Suprapubic skin (tissue), 4 donors: ENCODE results near the gene OR6J1. TPM values are rescaled to one million over a fixed set of nuclear protein-coding genes. Genes with fewer than 3 reads are reported as not detected.
"Not testable (repeated sequence)": the region's sequence is repeated elsewhere in the genome, so short reads cannot be mapped to it uniquely, and the experiment has no call there.

Source experiments
- DNase-seq, 2 donors: peaks; one replicate each; pipeline ENCODE4 v3.0.0-alpha.2; 2019; ENCODE audit warnings: low spot score in 2 of 2
- H3K27ac ChIP-seq: fragments of 200-600 bp; sonication (generic); one replicate; pipeline ENCODE4 v1.5.1; 2019
- H3K27me3 ChIP-seq: fragments of 200-600 bp; sonication (generic); one replicate; pipeline ENCODE4 v1.5.1; 2019
- H3K36me3 ChIP-seq: fragments of 200-600 bp; sonication (generic); one replicate; pipeline ENCODE4 v1.5.1; 2019
- H3K4me1 ChIP-seq: fragments of 200-600 bp; sonication (generic); one replicate; pipeline ENCODE4 v1.5.1; 2019
- H3K4me3 ChIP-seq: fragments of 200-600 bp; sonication (generic); one replicate; pipeline ENCODE4 v1.5.1; 2019; ENCODE audit warnings: mild to moderate bottlenecking
- H3K9me3 ChIP-seq: fragments of 200-600 bp; sonication (generic); one replicate; pipeline ENCODE4 v1.5.1; 2019
- CTCF ChIP-seq, 2 donors: fragments of 200-600 bp in 1 of 2; fragments of 450-650 bp in 1 of 2; sonication (generic) in 1 of 2; IDR thresholded peaks; one replicate each; pipeline ENCODE4 v1.5.1; 2016 to 2019; ENCODE audit warnings: antibody characterized with exemption in 2 of 2, mild to moderate bottlenecking in 1 of 2, moderate library complexity in 1 of 2
- EP300 ChIP-seq: sonication (generic); formaldehyde crosslinking; IDR thresholded peaks from one replicate; pipeline ENCODE4 v1.6.1; 2017; ENCODE audit warnings: antibody characterized with exemption
- POLR2A ChIP-seq, 2 donors: fragments of 450-650 bp; IDR thresholded peaks; one replicate each; pipeline ENCODE4 v1.6.1; 2017; ENCODE audit warnings: antibody characterized with exemption in 2 of 2, mild to moderate bottlenecking in 2 of 2, moderate library complexity in 2 of 2
- POLR2AphosphoS5 ChIP-seq, 3 donors: sonication (generic); formaldehyde crosslinking; IDR thresholded peaks; one replicate each; pipeline ENCODE4 v1.6.1; 2017; ENCODE audit warnings: antibody characterized with exemption in 3 of 3
- WGBS: methylation state at CpG from one replicate; pipeline ENCODE4 v1.1.5; 2018; 5-methylcytosine and 5-hydroxymethylcytosine counted together
- total RNA-seq, 4 donors: library from RNA; depleted of rRNA; stranded (reverse); fragments of >200 nt; gene quantifications; one replicate each; pipeline ENCODE4 v1.1.0, GENCODE V29; 2016

Gene OR6J1
- total RNA-seq, 4 donors from 2014 or later, result not detected

DNA sequence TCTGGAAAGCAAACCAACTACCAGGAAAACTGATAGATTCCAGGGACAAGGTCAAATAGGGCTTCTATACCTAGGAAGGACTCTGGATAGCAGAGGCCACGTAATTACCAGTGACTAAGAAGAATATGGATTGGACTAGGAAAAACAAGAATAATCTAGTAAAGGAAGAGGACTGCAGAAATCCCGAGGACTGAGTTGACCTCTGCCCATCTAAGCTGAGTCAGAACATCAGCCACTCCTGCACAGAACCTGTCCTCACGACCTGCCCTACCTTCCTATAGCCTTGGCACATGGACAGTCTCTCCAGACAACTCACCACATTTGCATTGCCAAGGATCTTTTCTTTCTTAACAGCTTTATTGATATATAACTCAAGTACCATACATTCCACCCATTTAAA, 2.3 kb downstream of the OR6J1 start:
- no peaks in the 10 kb centered on the region for H3K9me3 ChIP-seq
- H3K27ac ChIP-seq, result no peak overlapping the region
- TF ChIP-seq POLR2AphosphoS5 (IDR thresholded peaks at IDR 0.05) (no peak), POLR2A (IDR thresholded peaks at IDR 0.05) (no peak), EP300 (no peak), CTCF (IDR thresholded peaks at IDR 0.05) (no peak)
- 64% methylated on average over 3 of the region's 3 CpGs for WGBS
- no peaks in the 10 kb centered on the region for H3K4me1 ChIP-seq
- H3K27me3 ChIP-seq, result no peaks in the 10 kb centered on the region
- no peak for DNase-seq
- no peak overlapping the region for H3K4me3 ChIP-seq
- H3K36me3 ChIP-seq, result no peaks in the 10 kb centered on the region

GRCh38 chr14:22640192-22640591, 4.0 kb downstream of the OR6J1 start:
- no peak for DNase-seq
- Histone ChIP-seq H3K27ac (no peak overlapping the region), H3K9me3 (no peaks in the 10 kb centered on the region), H3K4me1 (no peaks in the 10 kb centered on the region), H3K36me3 (no peaks in the 10 kb centered on the region), H3K27me3 (no peaks in the 10 kb centered on the region), H3K4me3 (no peak overlapping the region)
- TF ChIP-seq CTCF (IDR thresholded peaks at IDR 0.05) (no peak), POLR2A (IDR thresholded peaks at IDR 0.05) (no peak), EP300 (no peak), POLR2AphosphoS5 (IDR thresholded peaks at IDR 0.05) (no peak)

DNA sequence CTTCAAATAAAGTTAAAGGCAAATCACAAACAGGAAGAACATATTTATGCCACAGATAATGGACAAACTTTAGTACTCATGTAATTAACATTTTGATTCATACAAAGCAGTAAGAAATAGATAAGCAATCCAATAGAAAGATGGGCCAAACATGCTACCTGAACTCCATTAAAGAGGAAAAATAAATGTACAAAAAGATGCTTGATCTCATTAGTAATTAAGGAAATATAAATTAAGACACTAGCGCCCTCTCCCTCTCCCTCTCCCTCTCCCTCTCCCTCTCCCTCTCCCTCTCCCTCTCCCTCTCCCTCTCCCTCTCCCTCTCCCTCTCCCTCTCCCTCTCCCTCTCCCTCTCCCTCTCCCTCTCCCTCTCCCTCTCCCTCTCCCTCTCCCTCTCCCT, 8.2 kb downstream of the OR6J1 start:
- DNase-seq, H3K4me3 ChIP-seq: not testable (repeated sequence)
- 44% methylated on average over 1 of the region's 1 CpG for WGBS

DNA sequence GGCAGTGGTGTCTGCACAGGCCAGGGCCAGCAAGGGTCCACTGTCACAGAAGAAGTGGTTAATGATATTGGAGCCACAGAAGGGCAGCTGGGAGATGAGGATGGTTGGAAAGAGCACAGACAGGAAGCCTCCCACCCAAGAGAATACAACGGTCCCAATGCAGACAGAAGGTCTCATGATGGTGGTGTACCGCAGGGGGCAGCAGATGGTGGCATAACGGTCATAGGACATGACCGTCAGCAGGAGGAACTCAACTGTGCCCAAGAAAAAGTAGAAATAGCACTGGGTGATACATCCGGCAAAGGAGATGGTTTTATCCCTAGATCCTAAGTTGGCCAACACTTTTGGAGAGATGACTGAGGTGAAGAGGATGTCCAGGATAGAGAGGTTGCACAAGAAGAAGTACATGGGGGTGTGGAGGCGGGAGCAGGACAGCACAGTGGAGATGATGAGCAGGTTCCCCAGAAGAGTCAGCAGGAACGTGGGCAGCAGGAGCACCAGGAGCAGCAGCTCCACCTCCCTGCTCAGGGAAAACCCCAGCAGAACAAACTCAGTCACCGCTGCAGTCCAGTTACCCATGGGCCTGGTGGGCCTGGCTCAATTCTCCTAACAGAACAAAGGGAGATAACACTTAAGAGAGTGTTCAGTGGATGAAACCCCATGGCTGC, 9.8 kb downstream of the OR6J1 start:
- TF ChIP-seq POLR2AphosphoS5 (IDR thresholded peaks at IDR 0.05) (no peak), CTCF (IDR thresholded peaks at IDR 0.05) (no peak), POLR2A (IDR thresholded peaks at IDR 0.05) (no peak), EP300 (no peak)
- Histone ChIP-seq H3K4me1 (no peaks in the 10 kb centered on the region), H3K9me3 (no peaks in the 10 kb centered on the region), H3K4me3 (no peak overlapping the region), H3K27ac (no peak overlapping the region), H3K36me3 (no peaks in the 10 kb centered on the region), H3K27me3 (no peaks in the 10 kb centered on the region)
- DNase-seq, result no peak
- 85% methylated on average over 8 of the region's 8 CpGs for WGBS

More for the DNA sequence above, 8.2 kb downstream of the OR6J1 start:
- not testable (repeated sequence) for H3K27me3 ChIP-seq, H3K36me3 ChIP-seq, H3K4me1 ChIP-seq, H3K9me3 ChIP-seq, H3K27ac ChIP-seq

GRCh38 chr14:22630486-22630885, 13.7 kb downstream of the OR6J1 start:
- 54% methylated on average over 2 of the region's 2 CpGs for WGBS
- DNase-seq, result no peak
- Histone ChIP-seq H3K36me3 (no peaks in the 10 kb centered on the region), H3K27me3 (no peaks in the 10 kb centered on the region), H3K4me3 (no peak overlapping the region), H3K9me3 (no peaks in the 10 kb centered on the region), H3K4me1 (no peaks in the 10 kb centered on the region), H3K27ac (no peak overlapping the region)
- TF ChIP-seq EP300 (no peak), POLR2AphosphoS5 (IDR thresholded peaks at IDR 0.05) (no peak), CTCF (IDR thresholded peaks at IDR 0.05) (no peak), POLR2A (IDR thresholded peaks at IDR 0.05) (no peak)

GRCh38 chr14:22630066-22630465, 14.1 kb downstream of the OR6J1 start:
- Histone ChIP-seq H3K27me3 (no peaks in the 10 kb centered on the region), H3K36me3 (no peaks in the 10 kb centered on the region), H3K27ac (no peak overlapping the region), H3K4me3 (no peak overlapping the region), H3K4me1 (no peaks in the 10 kb centered on the region), H3K9me3 (no peaks in the 10 kb centered on the region)
- no peak for DNase-seq
- no peak for TF ChIP-seq POLR2AphosphoS5 (IDR thresholded peaks at IDR 0.05)
- TF ChIP-seq POLR2A (IDR thresholded peaks at IDR 0.05), result no peak
- TF ChIP-seq EP300, result no peak
- no peak for TF ChIP-seq CTCF (IDR thresholded peaks at IDR 0.05)
- WGBS, result 87% methylated on average over 3 of the region's 3 CpGs
